ENCODE data around the gene ARSI. TPM values are rescaled to one million over a fixed set of nuclear protein-coding genes. Genes with fewer than 3 reads are reported as not detected.

The ARSI gene
- total and polyA plus RNA-seq, 2 of the 13 experiments (the other 11 are each of a cell fraction or from before 2014, with no cell fraction given) = 4.2 to 33.9 TPM

GRCh38 chr5:150350524-150351344 is 48.0 kb upstream of the ARSI start (continued):
- TF ChIP-seq LRRFIP1 (CRISPR knock-in tag; conservative IDR thresholded peaks at IDR 0.05) = no peak
- no peak for TF ChIP-seq GPBP1L1 (CRISPR knock-in tag; IDR thresholded peaks at IDR 0.05)
- no peak for TF ChIP-seq RBM39 (IDR thresholded peaks at IDR 0.05; ENCODE audit: low read depth, low read length, poor library complexity, severe bottlenecking)
- no peak for TF ChIP-seq ZNF766 (CRISPR knock-in tag; IDR thresholded peaks at IDR 0.05; ENCODE audit: borderline replicate concordance)
- TF ChIP-seq KDM6A (CRISPR knock-in tag; IDR thresholded peaks at IDR 0.05; ENCODE audit: low read depth) = no peak
- TF ChIP-seq TRIM24 (CRISPR knock-in tag; IDR thresholded peaks at IDR 0.05) = no peak
- no peak for TF ChIP-seq ZC3H13 (CRISPR knock-in tag; IDR thresholded peaks at IDR 0.05)
- TF ChIP-seq ZNF576 (CRISPR knock-in tag; IDR thresholded peaks at IDR 0.05) = no peak
- TF ChIP-seq ZNF629 (CRISPR knock-in tag; conservative IDR thresholded peaks at IDR 0.05) = peak; percentile 86
- no peak for TF ChIP-seq ARID2 (CRISPR knock-in tag; IDR thresholded peaks at IDR 0.05; ENCODE audit: borderline replicate concordance)
- peak; percentile 40; the same call in 1 of the 2 replicates for TF ChIP-seq ZFP91 (CRISPR knock-in tag; IDR thresholded peaks at IDR 0.05; ENCODE audit: borderline replicate concordance)
- TF ChIP-seq ZNF639 (CRISPR knock-in tag; conservative IDR thresholded peaks at IDR 0.05) = peak; percentile 25; the same call in 1 of the 2 replicates
- no peak for TF ChIP-seq PRDM15 (CRISPR knock-in tag; IDR thresholded peaks at IDR 0.05)
- no peak for TF ChIP-seq PAX8 (CRISPR knock-in tag; IDR thresholded peaks at IDR 0.05; ENCODE audit: borderline replicate concordance)
- peak; percentile 89; the same call in 1 of the 2 replicates for TF ChIP-seq ZNF383 (CRISPR knock-in tag; IDR thresholded peaks at IDR 0.05; ENCODE audit: borderline replicate concordance)
- TF ChIP-seq POLR2A (IDR thresholded peaks at IDR 0.05; ENCODE audit: insufficient read depth in 1 of 2, low read depth in 2 of 2, low read length in 2 of 2) = no peak
